UCSD-AML1 (cell line): ENCODE measurements around the gene MAGT1.
"Not testable (repeated sequence)": the region's sequence is repeated elsewhere in the genome, so short reads cannot be mapped to it uniquely, and the experiment has no call there.

Source experiments
- DNase-seq: peaks from one replicate; lab custom pipeline; 2025; ENCODE audit not compliant: unreplicated experiment; lab: John Stamatoyannopoulos, UW

The MAGT1 gene

GRCh38 chrX:77894921-77895886, at the start of gene MAGT1:
TSS of gene MAGT1 (minus strand) at chrX:77895435. CDS start at chrX:77895410, 25 bp downstream.
- peak; percentile 89 for DNase-seq

GRCh38 chrX:77945031-77945430, 49.8 kb upstream of the MAGT1 start:
- DNase-seq, result not testable (repeated sequence)

- DNase-seq, result no peak
Observed at GRCh38 chrX:77938083-77938680, 42.9 kb upstream of the MAGT1 start.

DNA sequence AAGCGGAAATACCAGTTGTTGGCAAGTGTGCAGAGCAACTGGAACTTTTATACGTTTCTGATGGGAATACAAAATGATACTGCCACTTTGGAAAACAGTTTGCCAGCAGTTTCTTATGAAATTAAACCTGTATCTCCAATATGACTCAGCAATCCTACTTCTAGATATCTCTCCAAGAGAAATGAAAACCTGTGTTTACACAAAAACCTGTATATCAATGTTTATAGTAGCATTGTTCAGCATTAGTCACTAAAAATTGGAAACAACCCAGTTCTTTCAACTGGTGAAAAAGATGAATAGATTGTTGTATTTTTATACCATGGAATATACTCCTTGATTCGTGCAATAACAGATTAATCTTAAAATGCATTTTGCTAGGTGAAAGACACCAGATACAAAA, 42.1 kb upstream of the MAGT1 start:
- DNase-seq, result no peak

GRCh38 chrX:77936299-77936698, 41.1 kb upstream of the MAGT1 start:
- no peak for DNase-seq

GRCh38 chrX:77935886-77936285, 40.7 kb upstream of the MAGT1 start:
- no peak for DNase-seq

DNA sequence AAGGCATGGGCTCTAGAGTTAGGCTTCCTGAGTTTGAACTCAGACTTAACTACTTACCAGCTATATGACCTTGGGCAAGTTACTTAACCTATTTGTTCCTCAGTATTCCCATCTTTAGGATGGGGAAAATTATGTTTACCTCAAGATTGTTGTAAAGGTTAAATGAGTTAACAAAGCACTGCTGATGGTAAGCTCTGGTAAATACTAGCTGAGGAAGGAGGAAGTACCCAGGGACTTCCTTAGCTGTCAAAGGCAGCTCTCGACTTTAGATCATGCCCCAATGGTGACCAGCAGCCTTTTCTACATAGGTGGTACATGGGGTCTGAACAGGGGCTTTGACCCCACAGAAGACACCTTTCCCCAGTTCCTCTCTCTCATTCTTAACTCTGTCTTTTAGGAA, 35.3 kb upstream of the MAGT1 start:
- no peak for DNase-seq

DNA sequence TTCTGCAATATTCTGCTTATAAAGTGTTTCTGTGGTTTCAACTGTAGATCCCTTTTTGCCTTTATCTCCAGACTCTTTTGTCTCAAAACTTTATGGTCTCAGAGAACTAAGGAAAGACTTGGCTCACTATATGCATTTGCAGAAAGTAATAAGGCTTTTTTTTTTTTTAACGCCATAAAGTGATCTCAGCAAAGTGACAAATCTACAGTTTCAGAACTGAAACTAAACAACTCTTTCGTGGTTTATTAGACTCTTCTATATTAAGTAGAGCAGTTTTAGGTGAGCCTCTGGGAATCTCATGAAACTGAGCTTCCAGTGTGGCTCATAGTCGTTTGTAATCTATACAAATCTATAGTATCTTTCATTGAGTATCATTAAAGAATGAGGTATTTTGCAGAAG, 30.5 kb upstream of the MAGT1 start:
- DNase-seq, result no peak

- no peak for DNase-seq
Observed at GRCh38 chrX:77924320-77924859, 29.2 kb upstream of the MAGT1 start.

DNA sequence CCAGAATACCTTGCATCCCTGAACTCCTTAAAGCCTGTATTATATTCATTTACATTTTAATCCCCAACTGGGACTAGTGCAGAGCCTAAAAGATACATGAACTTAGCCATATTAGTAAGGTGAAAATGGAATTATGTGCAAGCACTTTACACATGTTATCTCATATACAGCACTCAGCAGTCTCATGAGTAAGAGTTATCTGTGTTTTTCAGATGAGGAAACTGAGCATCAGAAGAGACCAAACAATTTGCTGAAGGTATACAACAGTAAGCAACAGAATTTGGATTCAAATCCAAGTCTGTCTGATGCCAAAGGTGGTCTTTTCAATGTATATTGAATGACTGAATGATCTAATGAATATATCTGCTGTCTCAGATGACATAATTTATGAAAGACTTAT, 27.6 kb upstream of the MAGT1 start:
- DNase-seq, result no peak

GRCh38 chrX:77919370-77919769, 24.1 kb upstream of the MAGT1 start:
- DNase-seq, result not testable (repeated sequence)

DNA sequence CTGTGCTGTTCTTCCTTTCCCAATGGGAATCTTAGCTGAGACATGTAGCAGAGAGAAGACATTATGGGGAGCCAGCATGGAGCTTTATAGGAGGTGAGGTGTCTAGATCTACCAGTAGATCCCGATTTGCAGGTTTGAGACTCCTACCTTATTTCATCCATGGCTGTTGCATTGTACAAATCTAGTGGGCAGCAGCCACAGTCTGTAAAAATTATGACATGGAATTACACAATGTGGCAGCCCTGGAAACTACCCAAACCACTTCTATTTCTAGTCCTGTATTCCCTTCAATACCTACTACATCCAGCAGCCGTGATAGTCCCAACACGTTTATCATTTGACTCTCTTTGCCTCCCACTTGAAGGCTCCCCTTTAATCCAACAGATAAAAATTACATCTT, 23.3 kb upstream of the MAGT1 start:
- DNase-seq, result no peak

GRCh38 chrX:77917294-77917933, 22.2 kb upstream of the MAGT1 start:
- no peak for DNase-seq

GRCh38 chrX:77910108-77910840, 15.0 kb upstream of the MAGT1 start, which contains the start of gene ATP7A:
TSS of gene ATP7A (plus strand) at chrX:77910693. CDS start at chrX:77971642, 60,949 bp downstream.
- peak; percentile 90 for DNase-seq

DNA sequence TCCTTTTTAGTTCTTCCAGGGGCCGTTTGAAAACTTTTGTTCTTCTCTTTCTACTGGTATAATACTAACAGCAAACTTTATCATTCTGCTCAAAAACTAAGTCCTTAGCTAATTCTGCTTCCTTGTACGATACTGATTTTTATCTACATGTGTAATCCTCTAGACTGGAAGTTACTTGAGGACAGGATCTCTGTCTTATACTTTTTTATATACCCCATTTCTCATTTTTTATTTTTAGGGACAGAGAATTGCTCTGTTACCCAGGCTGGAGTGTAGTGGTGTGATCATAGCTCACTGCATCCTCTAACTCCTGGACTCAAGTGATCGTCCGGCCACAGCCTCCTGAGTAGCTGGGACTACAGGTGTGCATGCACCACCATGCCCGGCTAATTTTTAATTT, 6.3 kb upstream of the MAGT1 start:
- no peak for DNase-seq

DNA sequence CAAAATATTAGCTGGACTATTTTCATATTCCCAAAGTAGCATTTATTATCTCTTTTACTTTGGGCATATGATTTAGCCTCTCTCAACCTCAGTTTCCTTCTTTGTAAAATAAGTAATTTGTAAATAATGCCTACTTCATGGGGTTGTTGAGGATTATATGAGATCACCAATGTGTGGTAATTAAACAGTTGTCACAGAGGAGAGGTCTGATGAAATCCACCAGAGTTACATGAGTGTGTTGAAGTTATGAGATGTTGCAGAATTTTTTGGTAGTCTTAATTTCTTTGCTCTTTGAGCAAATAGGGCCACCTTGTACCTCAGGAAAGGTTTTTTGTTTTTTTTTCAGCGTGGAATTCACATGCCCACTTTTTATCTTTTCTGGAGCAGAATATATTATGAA, 5.5 kb upstream of the MAGT1 start:
- DNase-seq, result no peak

DNA sequence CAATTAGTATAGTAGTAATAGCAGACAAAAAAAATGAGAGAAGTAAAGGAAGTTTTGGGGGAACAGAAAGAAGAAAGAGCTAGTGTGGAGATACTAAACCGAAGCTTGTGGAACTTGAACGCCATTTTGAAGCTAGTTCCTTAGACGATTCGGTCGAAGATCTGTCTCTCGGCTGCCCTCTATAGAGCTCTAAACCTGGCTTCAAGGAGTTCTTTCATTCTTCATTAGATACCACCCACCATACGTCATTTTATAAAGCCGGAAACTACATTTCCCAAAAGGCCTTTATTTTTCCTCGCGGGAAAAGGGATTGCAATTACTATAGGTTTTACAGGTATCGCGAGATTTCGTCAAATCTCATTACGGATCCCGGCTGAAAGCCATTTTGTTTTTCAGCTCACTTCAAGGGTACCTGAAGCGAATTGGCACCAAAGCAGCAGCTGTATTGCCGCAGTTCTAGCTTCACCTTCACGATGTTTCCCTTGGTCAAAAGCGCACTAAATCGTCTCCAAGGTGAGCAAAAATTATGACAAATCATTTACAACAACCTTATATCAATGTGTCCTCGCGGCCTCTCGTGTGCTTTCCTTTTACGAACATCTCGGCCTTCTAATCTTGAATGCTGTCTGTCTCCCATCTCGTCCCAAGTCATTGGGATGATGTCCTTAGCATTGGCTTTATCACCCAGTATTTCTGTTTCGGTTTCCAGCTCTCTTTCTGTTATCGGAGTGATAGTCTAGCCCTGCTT, 4.0 kb upstream of the MAGT1 start, which contains the start of gene COX7B:
COX7B (plus strand) TSS at position 388 of the 748 bp plus-strand sequence; CDS start at position 474, 86 bp downstream.
- DNase-seq, result peak; percentile 36

DNA sequence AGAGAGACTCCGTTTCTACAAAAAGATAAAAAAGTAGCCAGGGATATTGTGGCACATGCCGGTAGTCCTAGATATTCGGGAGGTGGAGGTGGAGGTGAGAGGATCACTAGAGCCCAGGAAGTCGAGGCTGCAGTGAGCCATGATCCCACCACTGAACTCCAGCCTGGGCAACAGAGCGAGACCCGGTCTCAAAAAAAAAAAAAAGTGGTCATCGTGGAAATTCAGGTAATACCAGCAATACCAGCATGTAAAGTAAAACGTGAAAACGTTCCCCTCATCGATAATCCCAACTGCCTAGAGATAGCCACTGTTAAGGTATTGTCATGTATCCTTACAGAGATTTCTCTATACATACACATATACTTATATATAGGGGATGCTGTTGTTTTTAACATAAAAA, 1.5 kb downstream of the MAGT1 start:
- no peak for DNase-seq

- DNase-seq, result no peak
Observed at GRCh38 chrX:77892887-77893286, 2.3 kb downstream of the MAGT1 start.

DNA sequence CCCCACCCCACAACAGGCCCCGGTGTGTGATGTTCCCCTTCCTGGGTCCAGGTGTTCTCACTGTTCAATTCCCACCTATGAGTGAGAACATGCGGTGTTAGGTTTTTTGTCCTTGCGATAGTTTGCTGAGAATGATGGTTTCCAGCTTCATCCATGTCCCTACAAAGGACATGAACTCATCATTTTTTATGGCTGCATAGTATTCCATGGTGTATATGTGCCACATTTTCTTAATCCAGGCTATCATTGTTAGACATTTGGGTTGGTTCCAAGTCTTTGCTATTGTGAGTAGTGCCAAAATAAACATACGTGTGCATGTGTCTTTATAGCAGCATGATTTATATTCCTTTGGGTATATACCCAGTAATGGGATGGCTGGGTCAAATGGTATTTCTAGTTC, 13.8 kb downstream of the MAGT1 start:
- DNase-seq, result not testable (repeated sequence)
